Right lobe of liver (tissue), 4 donors: ENCODE measurements around the gene PPIL6.

Source experiments
- CTCF ChIP-seq, 4 donors: fragments of 200-600 bp in 3 of 4; fragments of 450-650 bp in 1 of 4; IDR thresholded peaks; one replicate each; pipeline versions ENCODE4 v1.5.1 to v1.8.0; 2016 to 2022; ENCODE audit warnings: antibody characterized with exemption in 4 of 4, mild to moderate bottlenecking in 2 of 4
- POLR2A ChIP-seq: fragments of 450-650 bp; IDR thresholded peaks from one replicate; pipeline ENCODE4 v1.6.1; 2017; ENCODE audit warnings: antibody characterized with exemption, mild to moderate bottlenecking
- donor health status: DM: no; HTN: no; CAD: no.
- donor health status: DM: no; HTN: no; CAD: no.
- donor health status: DM: no; HTN: yes; CAD: no.

- no peak for TF ChIP-seq CTCF (IDR thresholded peaks at IDR 0.05)
- no peak for TF ChIP-seq POLR2A
Measured at GRCh38 chr6:109349419-109349987, 90.9 kb downstream of the PPIL6 start.
